GM12878 (cell line): ENCODE measurements around the gene MLPH. TPM values are rescaled to one million over a fixed set of nuclear protein-coding genes. Genes with fewer than 3 reads are reported as not detected.

ENCODE experiments used
- ATAC-seq: fragments of 200-7000 bp; cut with Tn5 transposase; 3 replicates; pipeline ENCODE4 v1.9.1; 2020; ENCODE audit warnings: mild to moderate bottlenecking, moderate library complexity
- BruUV-seq: library from RNA; stranded (reverse); fragments of 400-500 nt; replicated peaks from 2 replicates; lab custom pipeline; 2021; lab: Mats Ljungman, UMichigan
- CTCF ChIA-PET: fragments of 300-600 bp; sonication (Branson Sonifier 250); formaldehyde crosslinking; extraction: SDS; loops from one replicate; lab custom pipeline; 2021; ENCODE audit warnings: inconsistent platforms; lab: Yijun Ruan, JAX
- POLR2A ChIA-PET: fragments of 350-600 bp; formaldehyde crosslinking; extraction: SDS; loops from one replicate; lab custom pipeline; 2021; ENCODE audit warnings: inconsistent platforms; lab: Charles Lee
- RAD21 ChIA-PET: fragments of 300-600 bp; sonication (Branson Sonifier 250); formaldehyde crosslinking; loops from one replicate; lab custom pipeline; 2023; ENCODE audit warnings: antibody characterized with exemption; ENCODE audit not compliant: unreplicated experiment; lab: Charles Lee
- SMC1A ChIA-PET: fragments of 300-600 bp; sonication (Branson Sonifier 250); formaldehyde crosslinking; loops from one replicate; lab custom pipeline; 2023; ENCODE audit not compliant: unreplicated experiment, uncharacterized antibody; lab: Charles Lee
- DNase-seq: peaks from one replicate; pipeline ENCODE4 v3.0.0-alpha.2; 2011; ENCODE audit warnings: low read depth, low spot score
- FAIRE-seq: peaks from 3 replicates; lab custom pipeline; 2011; peaks lifted over from hg19 to GRCh38; lab: Jason Lieb, UNC
- H2AFZ ChIP-seq: 2 replicates; pipeline ENCODE4 v1.6.0; 2011; ENCODE audit warnings: low read depth, low read length, control low read depth; ENCODE audit not compliant: control insufficient read depth
- H3K27ac ChIP-seq: 2 replicates; pipeline ENCODE4 v1.5.1; 2011; ENCODE audit warnings: control low read depth; ENCODE audit not compliant: control insufficient read depth, insufficient read depth
- H3K27me3 ChIP-seq, 2 experiments: replicated peaks in 1 of 2; 2 replicates each; pipeline versions ENCODE4 v1.6.0 to v1.6.1; 2011; ENCODE audit warnings: low read length in 1 of 2; ENCODE audit not compliant: control insufficient read depth in 2 of 2, insufficient read depth in 2 of 2
- H3K36me3 ChIP-seq, 2 experiments: 2 replicates each; pipeline ENCODE4 v1.5.1; 2011; ENCODE audit warnings: low read length in 1 of 2; ENCODE audit not compliant: control insufficient read depth in 2 of 2, insufficient read depth in 2 of 2
- H3K4me1 ChIP-seq: 2 replicates; pipeline ENCODE4 v1.6.1; 2011; ENCODE audit warnings: mild to moderate bottlenecking, low read length, moderate library complexity, mixed read lengths; ENCODE audit not compliant: control insufficient read depth, insufficient read depth
- H3K4me2 ChIP-seq: 2 replicates; pipeline ENCODE4 v1.6.0; 2011; ENCODE audit warnings: control low read depth; ENCODE audit not compliant: control insufficient read depth, insufficient read depth
- H3K4me3 ChIP-seq: fragments of 200-600 bp; sonication (generic); 2 replicates; pipeline ENCODE4 v1.5.1; 2016
- H3K79me2 ChIP-seq: 2 replicates; pipeline ENCODE4 v1.6.0; 2011; ENCODE audit warnings: low read length; ENCODE audit not compliant: control insufficient read depth, insufficient read depth
- H3K9ac ChIP-seq: 2 replicates; pipeline ENCODE4 v1.8.0; 2011; ENCODE audit warnings: low read length, control low read depth, mixed read lengths; ENCODE audit not compliant: control insufficient read depth, insufficient read depth
- H3K9me3 ChIP-seq: replicated peaks from 3 replicates; pipeline ENCODE4 v1.5.1; 2011; ENCODE audit warnings: mild to moderate bottlenecking, low read length; ENCODE audit not compliant: control insufficient read depth, insufficient read depth
- H4K20me1 ChIP-seq: 2 replicates; pipeline ENCODE4 v1.6.0; 2011; ENCODE audit not compliant: control insufficient read depth, insufficient read depth
- BMI1 ChIP-seq: fragments of 450-650 bp; IDR thresholded peaks from 2 replicates; pipeline ENCODE4 v1.6.1; 2016; ENCODE audit warnings: mild to moderate bottlenecking, moderate library complexity, borderline replicate concordance
- FOS ChIP-seq: IDR thresholded peaks from 3 replicates; pipeline ENCODE4 v1.6.1; 2011; ENCODE audit warnings: borderline replicate concordance; ENCODE audit not compliant: insufficient read length; ENCODE audit errors: extremely low read depth
- JUNB ChIP-seq: IDR thresholded peaks from 2 replicates; pipeline ENCODE4 v1.6.1; 2016; ENCODE audit warnings: antibody characterized with exemption, mild to moderate bottlenecking
- MXI1 ChIP-seq: fragments of 150-350 bp; IDR thresholded peaks from 2 replicates; pipeline ENCODE4 v1.6.1; 2011; ENCODE audit warnings: low read depth, mild to moderate bottlenecking, inconsistent platforms, low read length, improper control_type of control experiment
- PML ChIP-seq: IDR thresholded peaks from 2 replicates; pipeline ENCODE4 v1.6.1; 2012; ENCODE audit warnings: low read length, inconsistent platforms
- POLR2AphosphoS2 ChIP-seq: IDR thresholded peaks from 2 replicates; pipeline ENCODE4 v1.6.1; 2011; ENCODE audit warnings: low read depth, mild to moderate bottlenecking, low read length, improper control_type of control experiment, moderate library complexity
- POLR2AphosphoS5 ChIP-seq: IDR thresholded peaks from 2 replicates; pipeline ENCODE4 v1.6.1; 2011; ENCODE audit warnings: mild to moderate bottlenecking, low read length, inconsistent platforms
- RUNX3 ChIP-seq: IDR thresholded peaks from 2 replicates; pipeline ENCODE4 v1.6.1; 2012; ENCODE audit warnings: low read length, inconsistent platforms
- SPI1 ChIP-seq: IDR thresholded peaks from 2 replicates; pipeline ENCODE4 v1.6.1; 2011; ENCODE audit warnings: low read depth, mild to moderate bottlenecking, low read length, moderate library complexity, borderline replicate concordance; ENCODE audit not compliant: insufficient read depth
- YBX1 ChIP-seq: fragments of 450-650 bp; IDR thresholded peaks from 2 replicates; pipeline ENCODE4 v1.6.1; 2016; ENCODE audit warnings: antibody characterized with exemption
- ZNF207 ChIP-seq: fragments of 450-650 bp; IDR thresholded peaks from 2 replicates; pipeline ENCODE4 v1.6.1; 2014; ENCODE audit warnings: antibody characterized with exemption, mild to moderate bottlenecking, borderline replicate concordance
- WGBS: methylation state at CpG from one replicate; pipeline ENCODE4 v1.1.6; 2016; ENCODE audit warnings: low lambda C conversion rate; ENCODE audit not compliant: insufficient replicate concordance, insufficient coverage; ENCODE audit errors: missing lambda C conversion rate; 5-methylcytosine and 5-hydroxymethylcytosine counted together
- in situ Hi-C: fragments of 300-500 bp; cut with MboI; formaldehyde crosslinking; loops from 9 replicates; pipeline ENCODE4 v1.14.3; 2018; ENCODE audit warnings: mixed read lengths
- intact Hi-C: fragments of 100-400 bp; cut with micrococcal nuclease; formaldehyde crosslinking; loops from one replicate; pipeline ENCODE4 v1.14.2; 2022; ENCODE audit not compliant: unreplicated experiment
- polyA plus RNA-seq, 11 experiments: library from polyadenylated mRNA; depleted of rRNA in 4 of 11; unstranded in 6 of 11; stranded (reverse) in 5 of 11; fragments of >200 nt; fragmentation: Nextera tagmentation in 4 of 11; fragmentation: Illumina TruSeq in 1 of 11; extraction: Ambion mirVana in 4 of 11; extraction: Trizol in 1 of 11; gene quantifications; 1 replicate in 1 of 11; 2 replicates in 10 of 11; pipeline versions ENCODE4 v1.2.1 to v1.2.3, GENCODE V29; 2011 to 2016; ENCODE audit warnings: inconsistent platforms in 2 of 11, missing spikeins in 2 of 11, low read depth in 1 of 11
- total RNA-seq, 4 experiments: library from RNA; depleted of rRNA in 3 of 4; stranded (reverse); fragments of >200 nt in 3 of 4; fragmentation: Illumina TruSeq in 1 of 4; extraction: Trizol in 1 of 4; gene quantifications; 2 replicates each; pipeline versions ENCODE4 v1.2.1 to v1.2.3, GENCODE V29; 2013 to 2021
- TF ChIP-seq, protein P1 (sequence below): fragments of 450-650 bp; IDR thresholded peaks from 2 replicates; pipeline ENCODE4 v1.6.1; 2016; ENCODE audit warnings: mild to moderate bottlenecking
- TF ChIP-seq, protein P2 (sequence below): fragments of 450-650 bp; IDR thresholded peaks from 2 replicates; pipeline ENCODE4 v1.6.1; 2014; ENCODE audit warnings: mild to moderate bottlenecking
- TF ChIP-seq, protein P3 (sequence below): fragments of 150-350 bp; IDR thresholded peaks from 2 replicates; pipeline ENCODE4 v1.6.1; 2016; ENCODE audit warnings: low read depth, low read length
- TF ChIP-seq, protein P4 (sequence below): fragments of 450-650 bp; IDR thresholded peaks from 2 replicates; pipeline ENCODE4 v1.6.1; 2016; ENCODE audit warnings: mild to moderate bottlenecking

MLPH gene
- total and polyA plus RNA-seq, 10 of the 15 experiments (the other 5 are each of a cell fraction or from before 2014, with no cell fraction given), result 0.16 to 0.85 TPM; not detected in 8

DNA sequence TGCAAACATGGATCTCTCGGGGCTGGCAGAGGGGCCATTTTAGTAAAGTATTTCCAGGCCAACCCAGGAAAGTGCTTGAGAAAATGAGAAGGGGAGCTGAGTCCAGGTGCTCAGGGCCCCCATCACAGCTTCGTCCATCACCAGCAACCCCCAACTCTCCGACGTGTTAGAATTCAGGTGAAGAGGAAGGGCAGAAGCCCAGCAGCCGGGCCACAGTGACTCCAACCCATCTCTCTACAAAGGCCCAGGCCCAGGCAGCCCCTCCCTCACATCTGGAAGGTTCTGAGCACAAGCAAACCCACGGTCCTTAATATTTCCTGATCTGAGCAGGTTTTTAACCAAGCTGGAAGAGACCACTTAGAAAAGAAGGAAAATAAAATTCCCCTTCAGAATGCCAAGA is 38.4 kb upstream of the MLPH start:
- no peaks in the 10 kb centered on the region for H3K4me1 ChIP-seq
- no peaks in the 10 kb centered on the region for H4K20me1 ChIP-seq
- in situ Hi-C loops (no loop called here), intact Hi-C loops (no loop called here)
- no peak overlapping the region for H2AFZ ChIP-seq
- WGBS, result 33% methylated on average over 6 of the region's 6 CpGs
- no peak overlapping the region for H3K9ac ChIP-seq
- CTCF ChIA-PET, result no interaction called here
- no peaks in the 10 kb centered on the region for H3K27me3 ChIP-seq
- no TSS peak for BruUV-seq
- no peak for FAIRE-seq
- no peak overlapping the region for H3K4me2 ChIP-seq
- H3K9me3 ChIP-seq, result no peaks in the 10 kb centered on the region; the same call in 2 of the 3 replicates
- H3K27ac ChIP-seq, result no peak overlapping the region
- H3K79me2 ChIP-seq, result no peaks in the 10 kb centered on the region
- RAD21 ChIA-PET, result no interaction called here
- POLR2A ChIA-PET, result interaction anchor here (0.6 kb wide), 1 partner anchor 20 kb away, joined by 3 read pairs; no protein-coding TSS in a partner anchor
- SMC1A ChIA-PET, result no interaction called here
- no peaks in the 10 kb centered on the region for H3K36me3 ChIP-seq
- no peak overlapping the region for H3K4me3 ChIP-seq
- no peak for DNase-seq
- no peak for ATAC-seq
- TF ChIP-seq, protein P1, sequence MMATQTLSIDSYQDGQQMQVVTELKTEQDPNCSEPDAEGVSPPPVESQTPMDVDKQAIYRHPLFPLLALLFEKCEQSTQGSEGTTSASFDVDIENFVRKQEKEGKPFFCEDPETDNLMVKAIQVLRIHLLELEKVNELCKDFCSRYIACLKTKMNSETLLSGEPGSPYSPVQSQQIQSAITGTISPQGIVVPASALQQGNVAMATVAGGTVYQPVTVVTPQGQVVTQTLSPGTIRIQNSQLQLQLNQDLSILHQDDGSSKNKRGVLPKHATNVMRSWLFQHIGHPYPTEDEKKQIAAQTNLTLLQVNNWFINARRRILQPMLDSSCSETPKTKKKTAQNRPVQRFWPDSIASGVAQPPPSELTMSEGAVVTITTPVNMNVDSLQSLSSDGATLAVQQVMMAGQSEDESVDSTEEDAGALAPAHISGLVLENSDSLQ, result no peak
- TF ChIP-seq, protein P2, sequence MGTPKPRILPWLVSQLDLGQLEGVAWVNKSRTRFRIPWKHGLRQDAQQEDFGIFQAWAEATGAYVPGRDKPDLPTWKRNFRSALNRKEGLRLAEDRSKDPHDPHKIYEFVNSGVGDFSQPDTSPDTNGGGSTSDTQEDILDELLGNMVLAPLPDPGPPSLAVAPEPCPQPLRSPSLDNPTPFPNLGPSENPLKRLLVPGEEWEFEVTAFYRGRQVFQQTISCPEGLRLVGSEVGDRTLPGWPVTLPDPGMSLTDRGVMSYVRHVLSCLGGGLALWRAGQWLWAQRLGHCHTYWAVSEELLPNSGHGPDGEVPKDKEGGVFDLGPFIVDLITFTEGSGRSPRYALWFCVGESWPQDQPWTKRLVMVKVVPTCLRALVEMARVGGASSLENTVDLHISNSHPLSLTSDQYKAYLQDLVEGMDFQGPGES, result no peak
- TF ChIP-seq JUNB (no peak), ZNF207 (no peak), RUNX3 (no peak), POLR2AphosphoS5 (no peak), MXI1 (no peak), FOS (no peak), POLR2AphosphoS2 (no peak), YBX1 (no peak), BMI1 (no peak), PML (no peak), SPI1 (no peak)
- TF ChIP-seq, protein P3, sequence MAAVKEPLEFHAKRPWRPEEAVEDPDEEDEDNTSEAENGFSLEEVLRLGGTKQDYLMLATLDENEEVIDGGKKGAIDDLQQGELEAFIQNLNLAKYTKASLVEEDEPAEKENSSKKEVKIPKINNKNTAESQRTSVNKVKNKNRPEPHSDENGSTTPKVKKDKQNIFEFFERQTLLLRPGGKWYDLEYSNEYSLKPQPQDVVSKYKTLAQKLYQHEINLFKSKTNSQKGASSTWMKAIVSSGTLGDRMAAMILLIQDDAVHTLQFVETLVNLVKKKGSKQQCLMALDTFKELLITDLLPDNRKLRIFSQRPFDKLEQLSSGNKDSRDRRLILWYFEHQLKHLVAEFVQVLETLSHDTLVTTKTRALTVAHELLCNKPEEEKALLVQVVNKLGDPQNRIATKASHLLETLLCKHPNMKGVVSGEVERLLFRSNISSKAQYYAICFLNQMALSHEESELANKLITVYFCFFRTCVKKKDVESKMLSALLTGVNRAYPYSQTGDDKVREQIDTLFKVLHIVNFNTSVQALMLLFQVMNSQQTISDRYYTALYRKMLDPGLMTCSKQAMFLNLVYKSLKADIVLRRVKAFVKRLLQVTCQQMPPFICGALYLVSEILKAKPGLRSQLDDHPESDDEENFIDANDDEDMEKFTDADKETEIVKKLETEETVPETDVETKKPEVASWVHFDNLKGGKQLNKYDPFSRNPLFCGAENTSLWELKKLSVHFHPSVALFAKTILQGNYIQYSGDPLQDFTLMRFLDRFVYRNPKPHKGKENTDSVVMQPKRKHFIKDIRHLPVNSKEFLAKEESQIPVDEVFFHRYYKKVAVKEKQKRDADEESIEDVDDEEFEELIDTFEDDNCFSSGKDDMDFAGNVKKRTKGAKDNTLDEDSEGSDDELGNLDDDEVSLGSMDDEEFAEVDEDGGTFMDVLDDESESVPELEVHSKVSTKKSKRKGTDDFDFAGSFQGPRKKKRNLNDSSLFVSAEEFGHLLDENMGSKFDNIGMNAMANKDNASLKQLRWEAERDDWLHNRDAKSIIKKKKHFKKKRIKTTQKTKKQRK, result no peak
- TF ChIP-seq, protein P4, sequence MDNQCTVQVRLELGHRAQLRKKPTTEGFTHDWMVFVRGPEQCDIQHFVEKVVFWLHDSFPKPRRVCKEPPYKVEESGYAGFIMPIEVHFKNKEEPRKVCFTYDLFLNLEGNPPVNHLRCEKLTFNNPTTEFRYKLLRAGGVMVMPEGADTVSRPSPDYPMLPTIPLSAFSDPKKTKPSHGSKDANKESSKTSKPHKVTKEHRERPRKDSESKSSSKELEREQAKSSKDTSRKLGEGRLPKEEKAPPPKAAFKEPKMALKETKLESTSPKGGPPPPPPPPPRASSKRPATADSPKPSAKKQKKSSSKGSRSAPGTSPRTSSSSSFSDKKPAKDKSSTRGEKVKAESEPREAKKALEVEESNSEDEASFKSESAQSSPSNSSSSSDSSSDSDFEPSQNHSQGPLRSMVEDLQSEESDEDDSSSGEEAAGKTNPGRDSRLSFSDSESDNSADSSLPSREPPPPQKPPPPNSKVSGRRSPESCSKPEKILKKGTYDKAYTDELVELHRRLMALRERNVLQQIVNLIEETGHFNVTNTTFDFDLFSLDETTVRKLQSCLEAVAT, result no peak
